Measurements from ENCODE around the gene TUBA4A.

The TUBA4A gene

DNA sequence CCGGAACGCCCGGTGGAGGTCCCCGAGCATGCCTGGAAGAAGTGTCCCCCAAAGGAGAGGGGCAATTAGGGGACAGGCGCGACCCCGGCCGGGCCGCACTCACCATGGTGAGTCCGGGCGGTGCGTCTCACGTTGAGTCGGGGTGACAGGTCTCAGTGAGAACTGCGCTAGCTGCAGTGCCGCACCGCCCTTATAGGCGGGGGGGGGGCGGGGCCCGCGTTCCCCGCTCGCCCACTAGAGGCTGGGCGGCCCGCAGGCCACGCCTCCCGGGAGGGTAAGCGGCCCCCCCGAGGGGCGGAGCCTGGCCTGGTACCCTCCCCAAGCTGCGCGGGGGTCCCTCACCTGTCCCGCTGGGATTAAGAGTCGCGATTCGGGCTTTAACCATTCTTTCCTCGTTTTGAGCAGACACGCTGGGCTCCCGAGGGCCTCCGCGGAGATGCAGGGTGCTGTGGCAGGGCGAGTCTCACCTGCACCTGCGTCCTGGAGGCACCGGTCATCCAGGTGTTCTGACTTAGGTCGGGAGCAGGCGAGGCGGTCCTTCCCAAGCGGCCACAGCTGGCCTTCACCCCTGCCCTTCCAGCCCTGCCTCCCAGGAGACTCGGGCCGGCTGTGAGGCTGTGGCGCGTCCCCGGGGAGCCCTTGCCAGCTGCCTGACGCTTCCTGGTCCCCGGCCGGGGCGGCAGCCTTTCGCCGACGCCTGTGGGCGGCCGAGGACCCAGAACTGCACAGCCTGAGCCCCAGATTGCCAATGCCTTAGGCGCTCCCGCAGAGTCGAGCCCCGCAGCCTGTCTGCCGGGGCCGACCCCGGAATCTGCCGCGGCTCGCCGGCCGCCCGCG, at the start of gene TUBA4A:
Gene TUBA4A (minus strand): TSS at position 166 of the 837 bp plus-strand sequence. CDS start 60 bp downstream, at position 106.
- no peaks in the 10 kb centered on the region for H3K9me3 ChIP-seq (ENCODE audit: control insufficient read depth, insufficient read depth, low read length)
- peaks cover 58% of the 10 kb centered on the region for H3K27me3 ChIP-seq (ENCODE audit: control insufficient read depth, insufficient read depth, low read length)
- peak within 1 kb of the TSS; percentile 73 for H3K4me3 ChIP-seq (ENCODE audit: low read depth, low read length)
- H3K36me3 ChIP-seq (ENCODE audit: control insufficient read depth, insufficient read depth, low read length), result peaks cover 7% of the 10 kb centered on the region
- H3K4me1 ChIP-seq (ENCODE audit: control insufficient read depth, insufficient read depth, low read length), result peaks cover 15% of the 10 kb centered on the region
- H3K27ac ChIP-seq (ENCODE audit: low read depth, low read length), result no peak within 1 kb of the TSS
- H3K9ac ChIP-seq (ENCODE audit: low read depth, low read length), result no peak within 1 kb of the TSS

DNA sequence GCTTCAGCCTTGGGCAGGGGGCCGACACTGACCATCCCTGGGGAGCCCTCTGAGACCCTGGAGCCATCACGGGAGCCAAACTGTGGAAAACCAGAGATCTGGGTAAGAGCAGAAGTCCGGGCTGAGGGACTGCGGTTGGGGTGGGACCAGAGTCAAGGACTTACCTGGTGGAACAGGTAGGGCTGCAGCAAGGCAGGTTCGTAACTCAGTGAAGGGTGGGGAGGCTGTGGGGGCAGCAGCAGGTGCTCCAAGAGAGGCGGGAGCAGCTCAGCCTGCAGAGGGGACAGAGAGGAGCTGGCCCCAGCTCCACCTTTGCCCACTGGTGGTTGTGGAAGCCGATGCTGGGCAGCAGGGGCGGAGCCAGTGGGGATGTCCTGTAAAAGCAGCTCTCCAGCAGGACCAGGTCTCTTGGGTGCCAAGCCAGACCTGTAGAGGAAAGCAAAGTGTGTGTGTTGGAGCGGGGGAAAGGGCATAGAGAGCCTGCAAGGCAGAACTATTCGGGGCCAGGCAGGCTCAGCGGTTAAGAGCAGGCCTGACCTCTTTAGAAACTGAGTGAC, 48.8 kb upstream of the TUBA4A start:
- Histone ChIP-seq H3K9ac (ENCODE audit: low read depth, low read length) (no peak overlapping the region), H3K27me3 (ENCODE audit: control insufficient read depth, insufficient read depth, low read length) (peaks cover 20% of the 10 kb centered on the region), H3K9me3 (ENCODE audit: control insufficient read depth, insufficient read depth, low read length) (no peaks in the 10 kb centered on the region), H3K4me3 (ENCODE audit: low read depth, low read length) (no peak overlapping the region), H3K4me1 (ENCODE audit: control insufficient read depth, insufficient read depth, low read length) (peaks cover 5% of the 10 kb centered on the region), H3K36me3 (ENCODE audit: control insufficient read depth, insufficient read depth, low read length) (no peaks in the 10 kb centered on the region), H3K27ac (ENCODE audit: low read depth, low read length) (no peak overlapping the region)

DNA sequence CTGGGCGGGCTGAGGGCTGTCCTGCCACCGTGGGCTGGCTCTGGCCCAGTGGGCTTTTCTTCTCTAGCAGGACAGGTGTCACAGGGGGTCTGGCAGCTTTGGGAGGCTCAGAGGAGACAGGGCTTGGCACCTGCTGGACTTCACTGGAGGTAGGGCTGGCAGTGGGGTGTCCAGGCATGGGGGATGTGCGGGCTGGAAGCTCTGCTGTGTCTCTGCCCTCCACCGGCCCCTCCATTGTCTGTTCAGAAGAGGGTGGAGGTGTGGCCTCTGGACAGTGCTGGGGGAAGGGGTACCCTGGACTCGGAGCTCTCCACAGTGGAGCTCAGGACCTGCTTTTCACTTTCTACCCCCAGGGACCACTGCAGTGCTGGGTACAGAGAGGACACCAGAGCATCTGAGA, 46.3 kb upstream of the TUBA4A start:
- no peak overlapping the region for H3K4me3 ChIP-seq (ENCODE audit: low read depth, low read length)
- H3K9me3 ChIP-seq (ENCODE audit: control insufficient read depth, insufficient read depth, low read length), result no peaks in the 10 kb centered on the region
- H3K9ac ChIP-seq (ENCODE audit: low read depth, low read length), result no peak overlapping the region
- no peaks in the 10 kb centered on the region for H3K36me3 ChIP-seq (ENCODE audit: control insufficient read depth, insufficient read depth, low read length)
- H3K27me3 ChIP-seq (ENCODE audit: control insufficient read depth, insufficient read depth, low read length), result peaks cover 24% of the 10 kb centered on the region
- H3K27ac ChIP-seq (ENCODE audit: low read depth, low read length), result no peak overlapping the region
- H3K4me1 ChIP-seq (ENCODE audit: control insufficient read depth, insufficient read depth, low read length), result peaks cover 6% of the 10 kb centered on the region

DNA sequence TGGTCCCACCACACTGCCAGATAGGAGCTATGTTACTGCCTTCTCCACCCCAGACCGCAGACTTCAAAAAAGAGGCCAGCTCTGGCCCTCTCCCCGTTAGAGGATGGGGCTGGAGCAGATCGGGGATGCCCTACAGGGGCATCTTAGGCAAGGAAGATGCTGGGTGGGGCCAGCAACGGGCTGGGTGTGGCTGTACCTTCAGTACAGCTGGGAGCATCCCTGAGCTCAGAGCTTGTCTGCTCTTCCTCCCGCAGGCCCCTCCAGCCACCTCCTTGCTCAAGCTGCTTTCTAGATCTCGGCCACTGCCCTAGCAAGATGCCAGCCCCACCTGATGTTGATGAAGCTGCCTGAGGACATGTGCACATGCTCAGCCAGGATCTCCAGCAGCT, 45.6 kb upstream of the TUBA4A start:
- peaks cover 6% of the 10 kb centered on the region for H3K4me1 ChIP-seq (ENCODE audit: control insufficient read depth, insufficient read depth, low read length)
- H3K9me3 ChIP-seq (ENCODE audit: control insufficient read depth, insufficient read depth, low read length), result no peaks in the 10 kb centered on the region
- no peak overlapping the region for H3K9ac ChIP-seq (ENCODE audit: low read depth, low read length)
- H3K27ac ChIP-seq (ENCODE audit: low read depth, low read length), result no peak overlapping the region
- H3K36me3 ChIP-seq (ENCODE audit: control insufficient read depth, insufficient read depth, low read length), result no peaks in the 10 kb centered on the region
- peaks cover 25% of the 10 kb centered on the region for H3K27me3 ChIP-seq (ENCODE audit: control insufficient read depth, insufficient read depth, low read length)
- H3K4me3 ChIP-seq (ENCODE audit: low read depth, low read length), result no peak overlapping the region

DNA sequence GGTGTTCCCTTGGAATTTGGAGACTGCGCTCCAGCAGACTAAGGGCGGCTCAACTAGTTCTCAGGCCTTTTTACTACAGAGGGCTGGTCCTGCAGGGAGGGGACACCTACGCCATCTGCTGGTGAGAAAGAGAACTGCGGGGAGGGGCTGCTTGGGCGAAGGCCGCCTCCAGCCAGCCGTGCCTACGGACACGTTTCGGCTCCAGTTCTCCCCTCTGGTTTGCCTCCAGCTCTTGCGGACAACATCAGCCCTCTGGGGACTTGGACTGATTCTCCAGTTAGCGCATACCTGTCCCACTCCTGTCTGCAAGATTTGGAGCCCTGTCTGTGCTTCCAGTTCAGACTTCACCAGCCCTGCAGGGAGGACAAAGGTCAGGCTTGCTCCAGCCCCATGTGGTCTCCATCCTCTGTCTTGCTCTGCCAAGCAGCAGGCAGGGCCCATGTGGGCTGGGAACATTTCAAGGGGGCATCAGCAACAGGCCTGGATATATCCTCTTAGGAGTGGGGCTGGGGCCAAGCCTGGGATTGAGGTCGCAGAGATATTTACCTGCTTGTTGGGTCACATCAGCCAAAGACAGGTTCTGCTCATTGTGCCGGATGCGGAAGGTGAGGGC, 45.1 kb upstream of the TUBA4A start:
- Histone ChIP-seq H3K27ac (ENCODE audit: low read depth, low read length) (no peak overlapping the region), H3K9ac (ENCODE audit: low read depth, low read length) (no peak overlapping the region), H3K27me3 (ENCODE audit: control insufficient read depth, insufficient read depth, low read length) (peaks cover 25% of the 10 kb centered on the region)

DNA sequence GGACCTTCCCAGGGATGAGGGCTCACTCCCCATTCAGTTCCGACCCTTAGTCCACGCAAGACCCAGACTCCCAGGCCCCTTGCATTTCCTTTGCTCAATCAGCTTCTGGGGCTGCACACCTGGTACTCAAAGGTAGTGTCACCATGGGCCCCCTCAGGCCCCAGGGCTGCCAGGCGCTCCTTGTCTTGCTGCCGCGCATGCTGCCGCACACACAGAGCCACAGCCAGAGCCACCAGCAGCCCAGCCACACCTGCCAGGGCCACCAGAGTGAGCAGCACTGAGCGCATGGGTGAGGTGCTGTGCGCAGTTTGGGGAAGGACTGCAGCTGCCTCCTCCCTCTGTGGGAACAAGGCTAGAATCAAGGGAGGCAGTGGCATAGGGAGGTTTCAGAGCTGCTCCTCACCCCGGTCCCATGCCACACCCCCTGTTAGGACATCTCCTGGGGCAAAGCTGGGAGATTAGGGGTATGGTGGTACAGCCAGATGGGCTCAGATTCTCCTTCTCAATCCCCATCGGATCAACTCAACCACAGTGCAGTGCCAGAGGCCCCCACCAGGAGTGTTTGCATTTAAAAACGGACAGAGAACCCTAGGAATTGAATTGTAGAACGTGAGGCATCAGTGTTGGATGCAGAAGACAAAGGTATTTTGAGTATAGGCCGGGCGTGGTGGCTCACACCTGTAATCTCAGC, 44.2 kb upstream of the TUBA4A start:
- H3K27me3 ChIP-seq (ENCODE audit: control insufficient read depth, insufficient read depth, low read length), result peaks cover 27% of the 10 kb centered on the region
- no peaks in the 10 kb centered on the region for H3K9me3 ChIP-seq (ENCODE audit: control insufficient read depth, insufficient read depth, low read length)

More for the DNA sequence above, 45.1 kb upstream of the TUBA4A start:
- Histone ChIP-seq H3K36me3 (ENCODE audit: control insufficient read depth, insufficient read depth, low read length) (no peaks in the 10 kb centered on the region), H3K4me3 (ENCODE audit: low read depth, low read length) (no peak overlapping the region), H3K4me1 (ENCODE audit: control insufficient read depth, insufficient read depth, low read length) (peaks cover 6% of the 10 kb centered on the region), H3K9me3 (ENCODE audit: control insufficient read depth, insufficient read depth, low read length) (no peaks in the 10 kb centered on the region)

DNA sequence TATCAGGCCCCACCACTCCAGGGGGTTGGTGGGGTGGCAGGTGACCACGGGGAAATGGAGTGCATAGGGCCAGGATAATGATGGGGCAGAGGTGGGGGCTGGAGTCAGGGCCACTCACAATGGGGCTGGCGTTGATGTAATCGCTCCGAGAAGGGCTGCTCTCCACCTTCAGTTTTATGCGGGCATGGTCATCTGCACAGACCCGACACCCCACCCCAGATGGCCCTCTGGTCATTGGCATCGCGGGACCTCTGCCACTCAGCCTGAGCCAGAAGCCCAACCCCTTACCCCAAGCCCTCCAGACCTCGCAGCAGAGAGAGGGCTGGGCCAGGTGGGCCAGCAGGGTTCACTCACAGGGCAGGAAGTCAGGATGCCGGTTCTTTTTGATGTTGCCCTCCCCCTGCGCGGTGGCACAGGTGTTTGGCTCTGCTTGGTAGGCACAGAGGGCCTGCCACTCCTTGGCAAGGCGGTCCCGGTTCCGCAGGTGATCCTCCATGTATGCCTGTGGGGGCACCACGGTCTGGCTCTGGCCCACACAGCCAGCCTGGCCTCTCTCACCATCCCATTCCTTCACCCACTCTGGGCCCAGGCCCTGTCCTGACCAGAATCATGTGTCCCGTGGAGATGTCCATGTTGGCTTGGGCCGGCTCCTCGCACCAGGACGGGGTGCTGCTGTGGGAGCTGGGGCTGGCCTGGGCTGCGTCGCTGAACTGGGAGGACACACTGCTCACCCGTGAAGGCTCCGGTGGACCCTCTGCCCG, 43.1 kb upstream of the TUBA4A start:
- H3K9ac ChIP-seq (ENCODE audit: low read depth, low read length), result no peak overlapping the region
- H3K4me3 ChIP-seq (ENCODE audit: low read depth, low read length), result no peak overlapping the region
- H3K27me3 ChIP-seq (ENCODE audit: control insufficient read depth, insufficient read depth, low read length), result peaks cover 27% of the 10 kb centered on the region
- no peaks in the 10 kb centered on the region for H3K36me3 ChIP-seq (ENCODE audit: control insufficient read depth, insufficient read depth, low read length)
- H3K9me3 ChIP-seq (ENCODE audit: control insufficient read depth, insufficient read depth, low read length), result no peaks in the 10 kb centered on the region; the same call in 1 of the 2 replicates
- no peak overlapping the region for H3K27ac ChIP-seq (ENCODE audit: low read depth, low read length)
- H3K4me1 ChIP-seq (ENCODE audit: control insufficient read depth, insufficient read depth, low read length), result peaks cover 6% of the 10 kb centered on the region

More for the DNA sequence above, 44.2 kb upstream of the TUBA4A start:
- no peaks in the 10 kb centered on the region for H3K36me3 ChIP-seq (ENCODE audit: control insufficient read depth, insufficient read depth, low read length)
- peaks cover 6% of the 10 kb centered on the region for H3K4me1 ChIP-seq (ENCODE audit: control insufficient read depth, insufficient read depth, low read length)
- no peak overlapping the region for H3K27ac ChIP-seq (ENCODE audit: low read depth, low read length)
- no peak overlapping the region for H3K4me3 ChIP-seq (ENCODE audit: low read depth, low read length)
- no peak overlapping the region for H3K9ac ChIP-seq (ENCODE audit: low read depth, low read length)

DNA sequence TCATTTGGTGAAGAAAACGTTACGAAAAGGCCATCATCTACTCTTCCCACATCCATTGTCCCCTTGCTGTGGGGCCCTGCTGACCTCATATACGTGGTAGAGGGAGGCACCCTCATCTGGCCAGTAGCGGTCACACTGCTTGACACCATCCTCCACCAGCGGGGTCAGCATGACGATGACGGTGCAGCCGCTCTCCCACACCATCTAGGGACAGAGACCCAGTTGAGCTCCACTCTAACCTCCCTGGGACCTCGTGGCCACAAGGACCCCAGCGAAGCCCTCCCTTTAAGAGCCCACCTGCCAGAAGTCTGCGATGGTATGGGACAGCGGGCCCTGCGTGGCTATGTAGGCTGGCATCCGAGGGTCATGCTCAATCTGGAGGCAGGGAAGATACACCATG, 42.4 kb upstream of the TUBA4A start:
- no peaks in the 10 kb centered on the region; the same call in 1 of the 2 replicates for H3K9me3 ChIP-seq (ENCODE audit: control insufficient read depth, insufficient read depth, low read length)
- H3K27ac ChIP-seq (ENCODE audit: low read depth, low read length), result no peak overlapping the region
- H3K9ac ChIP-seq (ENCODE audit: low read depth, low read length), result no peak overlapping the region
- H3K4me3 ChIP-seq (ENCODE audit: low read depth, low read length), result no peak overlapping the region
- peaks cover 27% of the 10 kb centered on the region for H3K27me3 ChIP-seq (ENCODE audit: control insufficient read depth, insufficient read depth, low read length)
- H3K4me1 ChIP-seq (ENCODE audit: control insufficient read depth, insufficient read depth, low read length), result peaks cover 6% of the 10 kb centered on the region
- H3K36me3 ChIP-seq (ENCODE audit: control insufficient read depth, insufficient read depth, low read length), result no peaks in the 10 kb centered on the region

DNA sequence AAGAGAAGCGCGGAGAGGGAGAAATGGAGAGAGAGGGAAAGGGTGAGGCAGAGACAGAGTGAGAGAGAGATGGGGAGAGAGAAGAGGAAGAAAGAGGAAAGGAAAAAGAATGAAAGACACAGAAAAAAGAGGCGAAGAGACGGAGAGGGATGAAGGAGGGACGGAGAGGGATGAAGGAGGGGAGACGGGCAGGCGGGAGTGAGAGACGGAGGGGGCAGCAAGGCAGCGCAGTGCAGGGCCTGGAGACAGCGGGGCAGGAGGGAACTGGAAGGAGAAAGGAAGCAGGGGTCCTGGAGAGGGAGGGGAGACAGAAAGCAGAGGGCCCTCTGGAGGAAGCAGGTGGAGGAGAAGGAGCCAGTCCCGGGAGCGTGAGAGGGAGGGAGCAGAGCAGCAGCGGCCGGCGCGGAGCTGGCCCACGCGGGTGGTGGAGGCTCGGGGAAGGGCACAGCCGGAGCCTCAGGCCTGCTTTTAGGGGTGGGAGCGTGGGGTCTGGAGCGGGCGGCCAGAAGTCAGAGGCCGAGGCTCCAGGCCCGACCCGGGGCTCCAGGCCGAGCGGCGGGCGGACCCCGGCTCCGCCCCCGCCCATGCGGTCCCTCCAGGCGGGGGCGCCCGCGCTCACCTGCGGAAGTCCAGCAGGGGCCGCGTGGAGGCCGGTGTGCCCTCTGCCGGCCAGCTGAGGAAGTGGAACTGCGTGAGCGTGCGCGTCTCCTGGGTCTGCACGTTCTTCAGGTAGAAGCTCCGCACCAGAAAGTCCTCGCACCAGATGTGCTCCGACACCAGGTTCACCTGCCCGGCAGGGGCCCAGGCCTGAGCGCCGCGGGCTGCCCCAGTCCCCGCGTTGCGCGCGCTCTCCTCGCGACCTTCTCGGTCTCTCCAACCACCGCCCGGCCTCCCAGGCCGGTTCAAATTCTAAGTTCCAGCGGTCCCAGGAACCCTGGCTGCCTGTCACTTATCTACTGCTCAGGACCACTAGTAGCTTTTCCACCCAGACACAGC, 40.9 kb upstream of the TUBA4A start:
- Histone ChIP-seq H3K4me1 (ENCODE audit: control insufficient read depth, insufficient read depth, low read length) (peaks cover 6% of the 10 kb centered on the region), H3K27me3 (ENCODE audit: control insufficient read depth, insufficient read depth, low read length) (peaks cover 27% of the 10 kb centered on the region), H3K27ac (ENCODE audit: low read depth, low read length) (peak overlapping the region; percentile 16), H3K9me3 (ENCODE audit: control insufficient read depth, insufficient read depth, low read length) (no peaks in the 10 kb centered on the region; the same call in 1 of the 2 replicates), H3K36me3 (ENCODE audit: control insufficient read depth, insufficient read depth, low read length) (no peaks in the 10 kb centered on the region), H3K9ac (ENCODE audit: low read depth, low read length) (peak overlapping the region; percentile 85), H3K4me3 (ENCODE audit: low read depth, low read length) (peak overlapping the region; percentile 97)
